H54 (cell line): ENCODE measurements around the gene FCGBP.
"Not testable (repeated sequence)": the region's sequence is repeated elsewhere in the genome, so short reads cannot be mapped to it uniquely, and the experiment has no call there.

Source experiments
- DNase-seq: peaks from one replicate; pipeline ENCODE4 v3.0.0; 2011; ENCODE audit warnings: low spot score, mixed read lengths; ENCODE audit not compliant: insufficient read length
- FAIRE-seq: peaks from 3 replicates; lab custom pipeline; 2011; peaks lifted over from hg19 to GRCh38; lab: Jason Lieb, UNC
- POLR2A ChIP-seq: IDR thresholded peaks from 2 replicates; pipeline ENCODE4 v1.6.1; 2011; ENCODE audit warnings: low read depth, mild to moderate bottlenecking, low read length

The FCGBP gene

GRCh38 chr19:39890755-39891551 is 43.5 kb downstream of the FCGBP start:
- DNase-seq: no peak
- FAIRE-seq: no peak
- no peak for TF ChIP-seq POLR2A

GRCh38 chr19:39889872-39890754 is 44.3 kb downstream of the FCGBP start:
- FAIRE-seq, DNase-seq: not testable (repeated sequence)

- not testable (repeated sequence) for FAIRE-seq, DNase-seq
Measured at GRCh38 chr19:39887456-39887951, 46.9 kb downstream of the FCGBP start.

GRCh38 chr19:39885821-39886554 is 48.4 kb downstream of the FCGBP start:
- not testable (repeated sequence) for DNase-seq, FAIRE-seq

GRCh38 chr19:39884721-39885120 is 49.7 kb downstream of the FCGBP start:
- FAIRE-seq, DNase-seq: not testable (repeated sequence)
